Measurements from ENCODE around the gene PELI2. TPM values are rescaled to one million over a fixed set of nuclear protein-coding genes. Genes with fewer than 3 reads are reported as not detected.
A peak's percentile ranks its signal among the peaks of the same experiment; 100 is the strongest.

PELI2 gene, protein sequence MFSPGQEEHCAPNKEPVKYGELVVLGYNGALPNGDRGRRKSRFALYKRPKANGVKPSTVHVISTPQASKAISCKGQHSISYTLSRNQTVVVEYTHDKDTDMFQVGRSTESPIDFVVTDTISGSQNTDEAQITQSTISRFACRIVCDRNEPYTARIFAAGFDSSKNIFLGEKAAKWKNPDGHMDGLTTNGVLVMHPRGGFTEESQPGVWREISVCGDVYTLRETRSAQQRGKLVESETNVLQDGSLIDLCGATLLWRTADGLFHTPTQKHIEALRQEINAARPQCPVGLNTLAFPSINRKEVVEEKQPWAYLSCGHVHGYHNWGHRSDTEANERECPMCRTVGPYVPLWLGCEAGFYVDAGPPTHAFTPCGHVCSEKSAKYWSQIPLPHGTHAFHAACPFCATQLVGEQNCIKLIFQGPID
- 10 to 100 TPM; 31.6 to 41.8 TPM for total RNA-seq

DNA sequence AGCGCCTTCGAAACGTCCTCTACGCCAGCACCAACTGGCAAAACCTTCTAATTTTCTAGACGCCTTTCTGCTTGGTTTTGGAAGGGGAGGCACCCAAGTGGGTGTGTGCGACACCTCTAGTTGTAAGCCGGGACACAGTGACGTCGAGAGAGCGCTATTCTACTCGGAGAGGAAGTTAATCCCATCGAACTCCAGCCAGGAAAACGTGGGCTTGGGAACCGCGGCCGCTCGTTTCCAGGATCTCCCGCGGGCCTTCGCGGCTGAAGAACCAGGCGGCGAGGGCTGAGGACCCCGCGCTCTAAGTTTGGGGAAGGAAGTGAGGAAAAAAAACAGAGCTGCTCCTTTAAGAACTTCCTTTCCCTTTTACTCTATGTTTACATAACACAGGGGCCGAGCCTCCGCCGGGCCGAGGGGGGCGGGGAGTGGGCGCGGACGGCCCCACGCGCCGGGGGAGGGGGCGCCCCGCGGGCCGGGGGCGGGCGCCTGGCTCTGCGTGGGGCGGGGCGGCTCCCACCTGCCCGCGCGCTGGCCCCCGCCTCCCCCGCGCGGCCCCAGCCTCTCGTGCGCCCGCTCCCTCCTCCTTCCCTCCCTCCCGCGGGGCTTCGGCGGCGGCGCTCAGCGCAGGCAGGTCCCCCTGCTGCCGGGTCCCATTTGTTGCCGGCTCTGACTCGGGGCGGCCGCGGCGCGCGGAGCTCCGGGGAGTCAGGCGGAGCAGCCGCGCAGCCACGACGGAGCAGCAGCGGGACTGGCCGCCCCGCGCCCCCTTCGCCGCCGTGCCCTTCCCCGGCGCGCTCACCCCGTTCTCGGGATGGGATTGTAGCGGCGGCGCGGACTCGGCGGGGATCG, at the start of gene PELI2:
Gene PELI2, plus strand, starts transcription at position 647 of the 846 bp plus-strand sequence. CDS start 250 bp downstream, outside the sequence.
- intact Hi-C loops (cut with DNase I) = no loop called here
- ATAC-seq (peak; percentile 85), DNase-seq (peak; percentile 88 to 92 (median 89))
- Histone ChIP-seq H3K27me3 (no peaks in the 10 kb centered on the region), H3K4me1 (peaks cover 50% of the 10 kb centered on the region), H3K4me3 (peak within 1 kb of the TSS; percentile 63 to 91), H3K36me3 (replicated peaks in 1 of 2; ENCODE audit: insufficient read depth in 1 of 2, low read depth in 2 of 2) (no peaks in the 10 kb centered on the region), H3K9me3 (no peaks in the 10 kb centered on the region), H3K27ac (peak within 1 kb of the TSS; percentile 92 to 98 (median 97))
- TF ChIP-seq, protein P1, sequence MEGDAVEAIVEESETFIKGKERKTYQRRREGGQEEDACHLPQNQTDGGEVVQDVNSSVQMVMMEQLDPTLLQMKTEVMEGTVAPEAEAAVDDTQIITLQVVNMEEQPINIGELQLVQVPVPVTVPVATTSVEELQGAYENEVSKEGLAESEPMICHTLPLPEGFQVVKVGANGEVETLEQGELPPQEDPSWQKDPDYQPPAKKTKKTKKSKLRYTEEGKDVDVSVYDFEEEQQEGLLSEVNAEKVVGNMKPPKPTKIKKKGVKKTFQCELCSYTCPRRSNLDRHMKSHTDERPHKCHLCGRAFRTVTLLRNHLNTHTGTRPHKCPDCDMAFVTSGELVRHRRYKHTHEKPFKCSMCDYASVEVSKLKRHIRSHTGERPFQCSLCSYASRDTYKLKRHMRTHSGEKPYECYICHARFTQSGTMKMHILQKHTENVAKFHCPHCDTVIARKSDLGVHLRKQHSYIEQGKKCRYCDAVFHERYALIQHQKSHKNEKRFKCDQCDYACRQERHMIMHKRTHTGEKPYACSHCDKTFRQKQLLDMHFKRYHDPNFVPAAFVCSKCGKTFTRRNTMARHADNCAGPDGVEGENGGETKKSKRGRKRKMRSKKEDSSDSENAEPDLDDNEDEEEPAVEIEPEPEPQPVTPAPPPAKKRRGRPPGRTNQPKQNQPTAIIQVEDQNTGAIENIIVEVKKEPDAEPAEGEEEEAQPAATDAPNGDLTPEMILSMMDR (IDR thresholded peaks at IDR 0.05) = peak in 3 of 7 experiments; percentile 7 to 52 (median 50)
- peak; percentile 80 to 96 (median 86) for TF ChIP-seq POLR2A (IDR thresholded peaks at IDR 0.05)
- 0 to 1% methylated on average over 46 to 72 of the region's 96 CpGs for WGBS, 2 donors

GRCh38 chr14:56073799-56074198, 44.4 kb upstream of the PELI2 start:
- 80 to 84% methylated on average over 4 of the region's 4 CpGs for WGBS, 2 donors
- DNase-seq (no peak), ATAC-seq (no peak)
- H3K27ac ChIP-seq = no peak overlapping the region
- H3K4me1 ChIP-seq = no peaks in the 10 kb centered on the region
- H3K27me3 ChIP-seq = no peaks in the 10 kb centered on the region
- no peaks in the 10 kb centered on the region for H3K9me3 ChIP-seq
- no peak overlapping the region for H3K4me3 ChIP-seq
- no peaks in the 10 kb centered on the region for H3K36me3 ChIP-seq (replicated peaks in 1 of 2; ENCODE audit: insufficient read depth in 1 of 2, low read depth in 2 of 2)
- intact Hi-C loops (cut with DNase I) = no loop called here
- TF ChIP-seq, protein P1 (IDR thresholded peaks at IDR 0.05) = no peak
- no peak for TF ChIP-seq POLR2A (IDR thresholded peaks at IDR 0.05)

- 56 to 67% methylated on average over 2 of the region's 2 CpGs for WGBS, 2 donors
Observed at GRCh38 chr14:56075301-56075700, 42.9 kb upstream of the PELI2 start.

DNA sequence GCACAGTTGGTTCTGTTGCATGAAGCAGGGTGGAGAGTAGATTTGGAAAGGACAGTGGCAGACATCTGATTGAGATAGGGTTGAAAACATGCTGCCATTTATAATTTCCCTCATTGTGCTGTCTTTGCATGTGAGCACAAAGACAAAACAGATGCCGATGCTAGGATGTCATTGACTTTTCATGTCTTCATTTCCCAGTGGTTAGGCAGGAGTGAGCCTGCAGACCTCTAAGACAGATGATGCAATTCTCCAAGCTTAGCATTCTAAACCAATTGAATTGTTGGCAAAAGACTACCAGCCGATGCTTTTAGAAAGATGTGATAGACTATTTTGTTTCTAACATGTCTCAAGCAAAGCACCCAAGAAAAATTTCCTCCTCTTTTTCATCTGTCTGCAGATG, 37.1 kb upstream of the PELI2 start:
- 79 to 85% methylated on average over 2 of the region's 2 CpGs for WGBS, 2 donors
- H3K27me3 ChIP-seq = no peaks in the 10 kb centered on the region
- H3K36me3 ChIP-seq (replicated peaks in 1 of 2; ENCODE audit: insufficient read depth in 1 of 2, low read depth in 2 of 2) = no peaks in the 10 kb centered on the region
- H3K27ac ChIP-seq = no peak overlapping the region
- H3K9me3 ChIP-seq = no peaks in the 10 kb centered on the region
- intact Hi-C loops (cut with DNase I) = no loop called here
- no peaks in the 10 kb centered on the region for H3K4me1 ChIP-seq
- DNase-seq (no peak), ATAC-seq (no peak)
- no peak overlapping the region for H3K4me3 ChIP-seq
- TF ChIP-seq, protein P1 (IDR thresholded peaks at IDR 0.05) = no peak
- no peak for TF ChIP-seq POLR2A (IDR thresholded peaks at IDR 0.05)

More at GRCh38 chr14:56075301-56075700, 42.9 kb upstream of the PELI2 start:
- Histone ChIP-seq H3K36me3 (replicated peaks in 1 of 2; ENCODE audit: insufficient read depth in 1 of 2, low read depth in 2 of 2) (no peaks in the 10 kb centered on the region), H3K4me1 (no peaks in the 10 kb centered on the region), H3K9me3 (no peaks in the 10 kb centered on the region), H3K4me3 (no peak overlapping the region), H3K27me3 (no peaks in the 10 kb centered on the region), H3K27ac (no peak overlapping the region)
- intact Hi-C loops (cut with DNase I) = no loop called here
- ATAC-seq (no peak), DNase-seq (no peak)
- no peak for TF ChIP-seq POLR2A (IDR thresholded peaks at IDR 0.05)
- TF ChIP-seq, protein P1 (IDR thresholded peaks at IDR 0.05) = no peak
